GM12878 (cell line): ENCODE data around the gene CA10. TPM values are rescaled to one million over a fixed set of nuclear protein-coding genes. Genes with fewer than 3 reads are reported as not detected.

Experiments
- ATAC-seq: fragments of 200-7000 bp; cut with Tn5 transposase; 3 replicates; pipeline ENCODE4 v1.9.1; 2020; ENCODE audit warnings: mild to moderate bottlenecking, moderate library complexity
- BruUV-seq: library from RNA; stranded (reverse); fragments of 400-500 nt; replicated peaks from 2 replicates; lab custom pipeline; 2021; lab: Mats Ljungman, UMichigan
- CTCF ChIA-PET: fragments of 300-600 bp; sonication (Branson Sonifier 250); formaldehyde crosslinking; extraction: SDS; loops from one replicate; lab custom pipeline; 2021; ENCODE audit warnings: inconsistent platforms; lab: Yijun Ruan, JAX
- POLR2A ChIA-PET: fragments of 350-600 bp; formaldehyde crosslinking; extraction: SDS; loops from one replicate; lab custom pipeline; 2021; ENCODE audit warnings: inconsistent platforms; lab: Charles Lee
- RAD21 ChIA-PET: fragments of 300-600 bp; sonication (Branson Sonifier 250); formaldehyde crosslinking; loops from one replicate; lab custom pipeline; 2023; ENCODE audit warnings: antibody characterized with exemption; ENCODE audit not compliant: unreplicated experiment; lab: Charles Lee
- SMC1A ChIA-PET: fragments of 300-600 bp; sonication (Branson Sonifier 250); formaldehyde crosslinking; loops from one replicate; lab custom pipeline; 2023; ENCODE audit not compliant: unreplicated experiment, uncharacterized antibody; lab: Charles Lee
- DNase-seq: peaks from one replicate; pipeline ENCODE4 v3.0.0-alpha.2; 2011; ENCODE audit warnings: low read depth, low spot score
- FAIRE-seq: peaks from 3 replicates; lab custom pipeline; 2011; peaks lifted over from hg19 to GRCh38; lab: Jason Lieb, UNC
- H2AFZ ChIP-seq: 2 replicates; pipeline ENCODE4 v1.6.0; 2011; ENCODE audit warnings: low read depth, low read length, control low read depth; ENCODE audit not compliant: control insufficient read depth
- H3K27ac ChIP-seq: 2 replicates; pipeline ENCODE4 v1.5.1; 2011; ENCODE audit warnings: control low read depth; ENCODE audit not compliant: control insufficient read depth, insufficient read depth
- H3K27me3 ChIP-seq, 2 experiments: replicated peaks in 1 of 2; 2 replicates each; pipeline versions ENCODE4 v1.6.0 to v1.6.1; 2011; ENCODE audit warnings: low read length in 1 of 2; ENCODE audit not compliant: control insufficient read depth in 2 of 2, insufficient read depth in 2 of 2
- H3K36me3 ChIP-seq, 2 experiments: 2 replicates each; pipeline ENCODE4 v1.5.1; 2011; ENCODE audit warnings: low read length in 1 of 2; ENCODE audit not compliant: control insufficient read depth in 2 of 2, insufficient read depth in 2 of 2
- H3K4me1 ChIP-seq: 2 replicates; pipeline ENCODE4 v1.6.1; 2011; ENCODE audit warnings: mild to moderate bottlenecking, low read length, moderate library complexity, mixed read lengths; ENCODE audit not compliant: control insufficient read depth, insufficient read depth
- H3K4me2 ChIP-seq: 2 replicates; pipeline ENCODE4 v1.6.0; 2011; ENCODE audit warnings: control low read depth; ENCODE audit not compliant: control insufficient read depth, insufficient read depth
- H3K4me3 ChIP-seq: fragments of 200-600 bp; sonication (generic); 2 replicates; pipeline ENCODE4 v1.5.1; 2016
- H3K79me2 ChIP-seq: 2 replicates; pipeline ENCODE4 v1.6.0; 2011; ENCODE audit warnings: low read length; ENCODE audit not compliant: control insufficient read depth, insufficient read depth
- H3K9ac ChIP-seq: 2 replicates; pipeline ENCODE4 v1.8.0; 2011; ENCODE audit warnings: low read length, control low read depth, mixed read lengths; ENCODE audit not compliant: control insufficient read depth, insufficient read depth
- H3K9me3 ChIP-seq: replicated peaks from 3 replicates; pipeline ENCODE4 v1.5.1; 2011; ENCODE audit warnings: mild to moderate bottlenecking, low read length; ENCODE audit not compliant: control insufficient read depth, insufficient read depth
- H4K20me1 ChIP-seq: 2 replicates; pipeline ENCODE4 v1.6.0; 2011; ENCODE audit not compliant: control insufficient read depth, insufficient read depth
- CEBPB ChIP-seq, 2 experiments: fragments of 150-350 bp in 1 of 2; IDR thresholded peaks; 2 replicates each; pipeline ENCODE4 v1.6.1; 2012 to 2014; ENCODE audit warnings: low read depth in 2 of 2, low read length in 2 of 2, borderline replicate concordance in 1 of 2, inconsistent platforms in 1 of 2
- GATAD2B ChIP-seq: fragments of 450-650 bp; conservative IDR thresholded peaks from 2 replicates; pipeline ENCODE4 v1.6.1; 2017; ENCODE audit warnings: low read depth, mild to moderate bottlenecking, moderate library complexity
- HDAC2 ChIP-seq: fragments of 200-600 bp; sonication (generic); IDR thresholded peaks from 2 replicates; pipeline ENCODE4 v1.6.1; 2017
- KDM1A ChIP-seq: fragments of 200-600 bp; sonication (generic); IDR thresholded peaks from 2 replicates; pipeline ENCODE4 v1.6.1; 2016; ENCODE audit warnings: borderline replicate concordance
- NFXL1 ChIP-seq: fragments of 450-650 bp; IDR thresholded peaks from 2 replicates; pipeline ENCODE4 v1.6.1; 2017; ENCODE audit warnings: antibody characterized with exemption, mild to moderate bottlenecking, borderline replicate concordance
- PML ChIP-seq: IDR thresholded peaks from 2 replicates; pipeline ENCODE4 v1.6.1; 2012; ENCODE audit warnings: low read length, inconsistent platforms
- RUNX3 ChIP-seq: IDR thresholded peaks from 2 replicates; pipeline ENCODE4 v1.6.1; 2012; ENCODE audit warnings: low read length, inconsistent platforms
- SIN3A ChIP-seq: IDR thresholded peaks from 2 replicates; pipeline ENCODE4 v1.6.1; 2012; ENCODE audit warnings: low read depth, low read length, improper control_type of control experiment
- SMAD5 ChIP-seq: IDR thresholded peaks from 2 replicates; pipeline ENCODE4 v1.6.1; 2016; ENCODE audit warnings: antibody characterized with exemption, low read depth
- SMARCA5 ChIP-seq: fragments of 450-650 bp; IDR thresholded peaks from 2 replicates; pipeline ENCODE4 v1.6.1; 2017; ENCODE audit warnings: mild to moderate bottlenecking
- TCF12 ChIP-seq: IDR thresholded peaks from 2 replicates; pipeline ENCODE4 v1.6.1; 2011; ENCODE audit warnings: low read depth, mild to moderate bottlenecking, low read length
- ZBED1 ChIP-seq: IDR thresholded peaks from 2 replicates; pipeline ENCODE4 v1.6.1; 2016; ENCODE audit warnings: borderline replicate concordance
- ZNF24 ChIP-seq: fragments of 450-650 bp; IDR thresholded peaks from 2 replicates; pipeline ENCODE4 v1.6.1; 2017; ENCODE audit warnings: antibody characterized with exemption, mild to moderate bottlenecking
- WGBS: methylation state at CpG from one replicate; pipeline ENCODE4 v1.1.6; 2016; ENCODE audit warnings: low lambda C conversion rate; ENCODE audit not compliant: insufficient replicate concordance, insufficient coverage; ENCODE audit errors: missing lambda C conversion rate; 5-methylcytosine and 5-hydroxymethylcytosine counted together
- in situ Hi-C: fragments of 300-500 bp; cut with MboI; formaldehyde crosslinking; loops from 9 replicates; pipeline ENCODE4 v1.14.3; 2018; ENCODE audit warnings: mixed read lengths
- intact Hi-C: fragments of 100-400 bp; cut with micrococcal nuclease; formaldehyde crosslinking; loops from one replicate; pipeline ENCODE4 v1.14.2; 2022; ENCODE audit not compliant: unreplicated experiment
- polyA plus RNA-seq, 11 experiments: library from polyadenylated mRNA; depleted of rRNA in 4 of 11; unstranded in 6 of 11; stranded (reverse) in 5 of 11; fragments of >200 nt; fragmentation: Nextera tagmentation in 4 of 11; fragmentation: Illumina TruSeq in 1 of 11; extraction: Ambion mirVana in 4 of 11; extraction: Trizol in 1 of 11; gene quantifications; 1 replicate in 1 of 11; 2 replicates in 10 of 11; pipeline versions ENCODE4 v1.2.1 to v1.2.3, GENCODE V29; 2011 to 2016; ENCODE audit warnings: inconsistent platforms in 2 of 11, missing spikeins in 2 of 11, low read depth in 1 of 11
- total RNA-seq, 4 experiments: library from RNA; depleted of rRNA in 3 of 4; stranded (reverse); fragments of >200 nt in 3 of 4; fragmentation: Illumina TruSeq in 1 of 4; extraction: Trizol in 1 of 4; gene quantifications; 2 replicates each; pipeline versions ENCODE4 v1.2.1 to v1.2.3, GENCODE V29; 2013 to 2021
- TF ChIP-seq, protein P1 (sequence below): fragments of 450-650 bp; formaldehyde crosslinking; IDR thresholded peaks from 2 replicates; pipeline ENCODE4 v1.4.0; 2022; ENCODE audit warnings: mild to moderate bottlenecking, moderate library complexity
- TF ChIP-seq, protein P2 (sequence below): IDR thresholded peaks from 2 replicates; pipeline ENCODE4 v1.6.1; 2012; ENCODE audit warnings: low read depth, low read length, improper control_type of control experiment
- TF ChIP-seq, protein P3 (sequence below): fragments of 450-650 bp; IDR thresholded peaks from 2 replicates; pipeline ENCODE4 v1.6.1; 2017; ENCODE audit warnings: mild to moderate bottlenecking, low read depth, inconsistent platforms; ENCODE audit not compliant: poor library complexity, severe bottlenecking
- TF ChIP-seq, protein P4 (sequence below): IDR thresholded peaks from 2 replicates; pipeline ENCODE4 v1.6.1; 2011; ENCODE audit warnings: low read depth, mild to moderate bottlenecking, low read length, moderate library complexity, borderline replicate concordance; ENCODE audit errors: extremely low read depth
- TF ChIP-seq, protein P5 (sequence below): fragments of 450-650 bp; IDR thresholded peaks from 2 replicates; pipeline ENCODE4 v1.6.1; 2017; ENCODE audit warnings: antibody characterized with exemption, mild to moderate bottlenecking, moderate library complexity

CA10 gene
- total and polyA plus RNA-seq, 10 of the 15 experiments (the other 5 are each of a cell fraction or from before 2014, with no cell fraction given): not detected

DNA sequence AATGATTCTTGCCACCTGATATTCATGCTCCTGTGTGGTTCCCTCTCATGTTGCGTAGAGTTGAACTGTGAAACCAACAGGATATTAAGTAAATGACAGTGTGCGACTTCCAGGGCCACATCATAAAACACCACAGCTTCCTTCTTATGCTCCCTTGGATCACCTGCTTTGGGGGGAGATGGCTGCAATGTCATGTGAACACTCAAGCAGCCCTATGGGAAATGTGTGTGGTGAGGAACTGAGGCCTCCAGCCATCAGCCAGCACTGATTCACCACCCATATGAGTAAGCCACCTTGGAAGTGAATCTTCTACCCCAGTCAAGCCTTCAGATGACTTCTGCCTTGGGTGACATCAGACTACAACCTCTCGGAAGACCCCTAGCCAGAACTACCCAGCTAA is 470.6 kb downstream of the CA10 start:
- DNase-seq: no peak
- H3K4me1 ChIP-seq: no peaks in the 10 kb centered on the region
- H3K27ac ChIP-seq: no peak overlapping the region
- no peak for FAIRE-seq
- no TSS peak for BruUV-seq
- no peaks in the 10 kb centered on the region for H3K9me3 ChIP-seq
- H3K4me3 ChIP-seq: no peak overlapping the region
- H4K20me1 ChIP-seq: no peaks in the 10 kb centered on the region
- intact Hi-C loops (no loop called here), in situ Hi-C loops (no loop called here)
- H3K9ac ChIP-seq: no peak overlapping the region
- ChIA-PET SMC1A (no interaction called here), RAD21 (no interaction called here), POLR2A (no interaction called here), CTCF (no interaction called here)
- H3K27me3 ChIP-seq: no peaks in the 10 kb centered on the region
- no peak overlapping the region for H3K4me2 ChIP-seq
- no peaks in the 10 kb centered on the region for H3K79me2 ChIP-seq
- no peaks in the 10 kb centered on the region for H3K36me3 ChIP-seq
- TF ChIP-seq SIN3A (no peak), SMAD5 (no peak), TCF12 (no peak), PML (no peak), HDAC2 (no peak), SMARCA5 (no peak), CEBPB (IDR thresholded peaks at IDR 0.05; ENCODE audit: borderline replicate concordance in 1 of 2, low read depth in 2 of 2, low read length in 2 of 2) (no peak), RUNX3 (no peak), ZBED1 (no peak), NFXL1 (no peak), GATAD2B (no peak), KDM1A (no peak), ZNF24 (no peak)
- TF ChIP-seq, protein P1, sequence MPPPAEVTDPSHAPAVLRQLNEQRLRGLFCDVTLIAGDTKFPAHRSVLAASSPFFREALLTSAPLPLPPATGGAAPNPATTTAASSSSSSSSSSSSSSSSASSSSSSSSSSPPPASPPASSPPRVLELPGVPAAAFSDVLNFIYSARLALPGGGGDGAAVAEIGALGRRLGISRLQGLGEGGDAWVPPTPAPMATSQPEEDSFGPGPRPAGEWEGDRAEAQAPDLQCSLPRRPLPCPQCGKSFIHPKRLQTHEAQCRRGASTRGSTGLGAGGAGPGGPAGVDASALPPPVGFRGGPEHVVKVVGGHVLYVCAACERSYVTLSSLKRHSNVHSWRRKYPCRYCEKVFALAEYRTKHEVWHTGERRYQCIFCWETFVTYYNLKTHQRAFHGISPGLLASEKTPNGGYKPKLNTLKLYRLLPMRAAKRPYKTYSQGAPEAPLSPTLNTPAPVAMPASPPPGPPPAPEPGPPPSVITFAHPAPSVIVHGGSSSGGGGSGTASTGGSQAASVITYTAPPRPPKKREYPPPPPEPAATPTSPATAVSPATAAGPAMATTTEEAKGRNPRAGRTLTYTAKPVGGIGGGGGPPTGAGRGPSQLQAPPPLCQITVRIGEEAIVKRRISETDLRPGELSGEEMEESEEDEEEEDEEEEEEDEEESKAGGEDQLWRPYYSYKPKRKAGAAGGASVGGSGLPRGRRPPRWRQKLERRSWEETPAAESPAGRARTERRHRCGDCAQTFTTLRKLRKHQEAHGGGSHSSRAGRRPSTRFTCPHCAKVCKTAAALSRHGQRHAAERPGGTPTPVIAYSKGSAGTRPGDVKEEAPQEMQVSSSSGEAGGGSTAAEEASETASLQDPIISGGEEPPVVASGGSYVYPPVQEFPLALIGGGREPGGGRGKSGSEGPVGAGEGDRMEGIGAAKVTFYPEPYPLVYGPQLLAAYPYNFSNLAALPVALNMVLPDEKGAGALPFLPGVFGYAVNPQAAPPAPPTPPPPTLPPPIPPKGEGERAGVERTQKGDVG (CRISPR knock-in tag): no peak
- TF ChIP-seq, protein P2, sequence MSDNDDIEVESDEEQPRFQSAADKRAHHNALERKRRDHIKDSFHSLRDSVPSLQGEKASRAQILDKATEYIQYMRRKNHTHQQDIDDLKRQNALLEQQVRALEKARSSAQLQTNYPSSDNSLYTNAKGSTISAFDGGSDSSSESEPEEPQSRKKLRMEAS: no peak
- TF ChIP-seq, protein P3, sequence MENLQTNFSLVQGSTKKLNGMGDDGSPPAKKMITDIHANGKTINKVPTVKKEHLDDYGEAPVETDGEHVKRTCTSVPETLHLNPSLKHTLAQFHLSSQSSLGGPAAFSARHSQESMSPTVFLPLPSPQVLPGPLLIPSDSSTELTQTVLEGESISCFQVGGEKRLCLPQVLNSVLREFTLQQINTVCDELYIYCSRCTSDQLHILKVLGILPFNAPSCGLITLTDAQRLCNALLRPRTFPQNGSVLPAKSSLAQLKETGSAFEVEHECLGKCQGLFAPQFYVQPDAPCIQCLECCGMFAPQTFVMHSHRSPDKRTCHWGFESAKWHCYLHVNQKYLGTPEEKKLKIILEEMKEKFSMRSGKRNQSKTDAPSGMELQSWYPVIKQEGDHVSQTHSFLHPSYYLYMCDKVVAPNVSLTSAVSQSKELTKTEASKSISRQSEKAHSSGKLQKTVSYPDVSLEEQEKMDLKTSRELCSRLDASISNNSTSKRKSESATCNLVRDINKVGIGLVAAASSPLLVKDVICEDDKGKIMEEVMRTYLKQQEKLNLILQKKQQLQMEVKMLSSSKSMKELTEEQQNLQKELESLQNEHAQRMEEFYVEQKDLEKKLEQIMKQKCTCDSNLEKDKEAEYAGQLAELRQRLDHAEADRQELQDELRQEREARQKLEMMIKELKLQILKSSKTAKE: no peak
- TF ChIP-seq, protein P4, sequence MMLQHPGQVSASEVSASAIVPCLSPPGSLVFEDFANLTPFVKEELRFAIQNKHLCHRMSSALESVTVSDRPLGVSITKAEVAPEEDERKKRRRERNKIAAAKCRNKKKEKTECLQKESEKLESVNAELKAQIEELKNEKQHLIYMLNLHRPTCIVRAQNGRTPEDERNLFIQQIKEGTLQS: no peak
- TF ChIP-seq, protein P5, sequence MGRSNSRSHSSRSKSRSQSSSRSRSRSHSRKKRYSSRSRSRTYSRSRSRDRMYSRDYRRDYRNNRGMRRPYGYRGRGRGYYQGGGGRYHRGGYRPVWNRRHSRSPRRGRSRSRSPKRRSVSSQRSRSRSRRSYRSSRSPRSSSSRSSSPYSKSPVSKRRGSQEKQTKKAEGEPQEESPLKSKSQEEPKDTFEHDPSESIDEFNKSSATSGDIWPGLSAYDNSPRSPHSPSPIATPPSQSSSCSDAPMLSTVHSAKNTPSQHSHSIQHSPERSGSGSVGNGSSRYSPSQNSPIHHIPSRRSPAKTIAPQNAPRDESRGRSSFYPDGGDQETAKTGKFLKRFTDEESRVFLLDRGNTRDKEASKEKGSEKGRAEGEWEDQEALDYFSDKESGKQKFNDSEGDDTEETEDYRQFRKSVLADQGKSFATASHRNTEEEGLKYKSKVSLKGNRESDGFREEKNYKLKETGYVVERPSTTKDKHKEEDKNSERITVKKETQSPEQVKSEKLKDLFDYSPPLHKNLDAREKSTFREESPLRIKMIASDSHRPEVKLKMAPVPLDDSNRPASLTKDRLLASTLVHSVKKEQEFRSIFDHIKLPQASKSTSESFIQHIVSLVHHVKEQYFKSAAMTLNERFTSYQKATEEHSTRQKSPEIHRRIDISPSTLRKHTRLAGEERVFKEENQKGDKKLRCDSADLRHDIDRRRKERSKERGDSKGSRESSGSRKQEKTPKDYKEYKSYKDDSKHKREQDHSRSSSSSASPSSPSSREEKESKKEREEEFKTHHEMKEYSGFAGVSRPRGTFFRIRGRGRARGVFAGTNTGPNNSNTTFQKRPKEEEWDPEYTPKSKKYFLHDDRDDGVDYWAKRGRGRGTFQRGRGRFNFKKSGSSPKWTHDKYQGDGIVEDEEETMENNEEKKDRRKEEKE: no peak
- no peak for ATAC-seq
- no peak overlapping the region for H2AFZ ChIP-seq
- 38% methylated on average over 3 of the region's 3 CpGs for WGBS
